T-cell (primary cell): ENCODE measurements around the gene CLTCL1. TPM values are rescaled to one million over a fixed set of nuclear protein-coding genes. Genes with fewer than 3 reads are reported as not detected.

ENCODE experiments used
- ATAC-seq, 4 experiments: fragments of 200-7000 bp in 3 of 4; fragments of 150-1000 bp in 1 of 4; cut with Tn5 transposase; replicated peaks in 1 of 4; 1 replicate in 3 of 4; 2 replicates in 1 of 4; pipeline ENCODE4 v1.10.0; 2021; ENCODE audit warnings: moderate library complexity in 3 of 4, mild to moderate bottlenecking in 2 of 4, moderate number of reproducible peaks in 1 of 4
- CTCF ChIA-PET, 2 donors: fragments of 300-600 bp; sonication (Branson Sonifier 250); formaldehyde crosslinking; loops; one replicate each; lab custom pipeline; 2022; ENCODE audit warnings: antibody characterized with exemption in 2 of 2; lab: Charles Lee
- POLR2A ChIA-PET, 2 donors: fragments of 300-600 bp; sonication (Branson Sonifier 250); formaldehyde crosslinking; loops; one replicate each; lab custom pipeline; 2022; ENCODE audit warnings: antibody characterized with exemption in 2 of 2; lab: Charles Lee
- DNase-seq, 35 experiments: peaks; one replicate each; pipeline versions ENCODE4 v3.0.0 to v3.0.0-alpha.2; 2013 to 2023
- H3K27ac ChIP-seq: one replicate; pipeline ENCODE4 v1.5.1; 2013; ENCODE audit warnings: low read length
- H3K27me3 ChIP-seq, 2 experiments: replicated peaks in 1 of 2; 1 replicate in 1 of 2; 2 replicates in 1 of 2; pipeline versions ENCODE4 v1.6.1 to v1.7.0; 2013; ENCODE audit warnings: low read length in 1 of 2, mixed read lengths in 1 of 2; ENCODE audit not compliant: control insufficient read depth in 2 of 2, insufficient read depth in 2 of 2; ENCODE audit errors: extremely low read depth in 1 of 2
- H3K36me3 ChIP-seq, 2 donors: 1 replicate in 1 of 2; 2 replicates in 1 of 2; pipeline versions ENCODE4 v1.6.1 to v1.7.0; 2013; ENCODE audit warnings: low read length in 1 of 2; ENCODE audit not compliant: control insufficient read depth in 2 of 2, insufficient read depth in 1 of 2; ENCODE audit errors: extremely low read depth in 1 of 2
- H3K4me1 ChIP-seq, 2 experiments: 1 replicate in 1 of 2; 2 replicates in 1 of 2; pipeline versions ENCODE4 v1.6.1 to v1.7.0; 2013; ENCODE audit warnings: low read length in 2 of 2, mixed read lengths in 1 of 2; ENCODE audit not compliant: insufficient read depth in 2 of 2, control insufficient read depth in 1 of 2; ENCODE audit errors: extremely low read depth in 1 of 2
- H3K4me3 ChIP-seq, 2 donors: 1 replicate in 1 of 2; 2 replicates in 1 of 2; pipeline versions ENCODE4 v1.5.1 to v1.7.0; 2013; ENCODE audit warnings: mild to moderate bottlenecking in 2 of 2, low read length in 1 of 2, moderate library complexity in 1 of 2; ENCODE audit not compliant: control insufficient read depth in 1 of 2; ENCODE audit errors: extremely low read depth in 1 of 2
- H3K9me3 ChIP-seq: 2 replicates; pipeline ENCODE4 v1.7.0; 2013
- H3K27ac Mint-ChIP-seq, 2 donors: one replicate each; pipeline ENCODE4 v1.8.0; 2020 to 2021; ENCODE audit warnings: mild to moderate bottlenecking in 2 of 2, mixed read lengths in 2 of 2
- H3K27me3 Mint-ChIP-seq, 2 donors: one replicate each; pipeline ENCODE4 v1.8.0; 2021 to 2022; ENCODE audit warnings: mixed read lengths in 2 of 2
- H3K36me3 Mint-ChIP-seq: one replicate; pipeline ENCODE4 v1.8.0; 2021; ENCODE audit warnings: mixed read lengths
- H3K4me1 Mint-ChIP-seq, 3 donors: one replicate each; pipeline ENCODE4 v1.8.0; 2020 to 2022; ENCODE audit warnings: mixed read lengths in 3 of 3, mild to moderate bottlenecking in 1 of 3
- H3K4me3 Mint-ChIP-seq, 3 donors: one replicate each; pipeline ENCODE4 v1.8.0; 2020 to 2022; ENCODE audit warnings: mild to moderate bottlenecking in 3 of 3, mixed read lengths in 3 of 3, moderate library complexity in 3 of 3
- H3K9me3 Mint-ChIP-seq, 3 donors: one replicate each; pipeline ENCODE4 v1.8.0; 2020 to 2022; ENCODE audit warnings: mixed read lengths in 3 of 3
- WGBS: methylation state at CpG from one replicate; pipeline ENCODE4 v1.1.5; 2013; ENCODE audit warnings: missing lambda C conversion rate; ENCODE audit not compliant: insufficient coverage; 5-methylcytosine and 5-hydroxymethylcytosine counted together
- total RNA-seq, 35 experiments: library from RNA in 6 of 35; stranded (reverse) in 6 of 35; fragments of 120-200 nt in 1 of 35; gene quantifications; one replicate each; pipeline versions ENCODE4 v1.2.1 to v1.2.4 and lab custom pipeline; 2013 to 2026

The CLTCL1 gene
- total RNA-seq, 5 donors from 2014 or later (not counting 1 experiment from before 2014, with no cell fraction given): 0.63 to 3.9 (median 1.6) TPM

DNA sequence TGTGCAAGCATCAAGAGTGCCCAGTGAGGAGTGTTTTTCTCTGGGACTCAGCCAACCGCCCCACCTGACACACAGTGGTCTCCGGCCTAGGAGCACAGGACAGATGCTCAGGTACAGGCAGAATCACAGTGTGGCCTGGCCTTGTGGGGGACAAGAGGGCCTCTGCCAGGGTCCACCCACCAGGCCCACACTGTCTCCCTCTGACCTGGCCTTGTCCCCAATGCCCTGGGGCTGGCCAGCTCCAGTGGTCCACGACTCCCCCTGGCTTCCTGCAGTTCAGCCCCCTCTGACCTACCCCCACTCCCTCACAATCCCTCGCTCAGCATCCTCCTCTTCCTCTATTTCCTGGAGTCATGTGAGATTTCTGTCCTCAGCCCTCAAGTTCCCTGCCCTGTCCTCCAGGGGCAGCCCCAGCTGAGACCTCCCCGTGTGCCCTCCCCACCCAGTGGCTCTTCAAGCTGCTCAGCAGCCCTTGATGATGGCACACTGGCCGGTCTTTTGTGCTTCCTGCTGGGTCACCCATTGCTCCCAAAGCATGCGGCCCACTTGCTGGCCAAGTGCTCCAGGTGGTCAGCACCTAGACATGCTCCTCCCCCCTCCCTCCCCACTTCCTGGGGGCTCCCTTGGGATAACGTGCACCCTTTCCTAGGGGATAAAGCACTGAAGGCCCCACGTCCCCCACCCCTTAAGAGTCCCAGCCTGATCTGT lies 158.7 kb downstream of the CLTCL1 start:
- Mint-ChIP-seq H3K4me1 (no peaks in the 10 kb centered on the region), H3K27me3 (no peaks in the 10 kb centered on the region), H3K9me3 (no peaks in the 10 kb centered on the region), H3K36me3 (peaks cover 25% of the 10 kb centered on the region), H3K4me3 (no peak overlapping the region), H3K27ac (no peak overlapping the region)
- no peak overlapping the region for H3K4me3 ChIP-seq
- ChIA-PET POLR2A (no interaction called here), CTCF (interaction anchor here in 1 of 2 donors (0.7 kb wide), 1 partner anchor 568 kb away, joined by 3 read pairs; no protein-coding TSS in a partner anchor)
- H3K9me3 ChIP-seq: no peaks in the 10 kb centered on the region
- no peaks in the 10 kb centered on the region for H3K27me3 ChIP-seq
- no peak overlapping the region for H3K27ac ChIP-seq
- no peak for DNase-seq
- 93% methylated on average over 7 of the region's 9 CpGs for WGBS
- ATAC-seq: peak in 1 of 4 experiments; percentile 11
- no peaks in the 10 kb centered on the region for H3K4me1 ChIP-seq
- peaks cover 20 to 37% of the 10 kb centered on the region in 2 donors for H3K36me3 ChIP-seq

DNA sequence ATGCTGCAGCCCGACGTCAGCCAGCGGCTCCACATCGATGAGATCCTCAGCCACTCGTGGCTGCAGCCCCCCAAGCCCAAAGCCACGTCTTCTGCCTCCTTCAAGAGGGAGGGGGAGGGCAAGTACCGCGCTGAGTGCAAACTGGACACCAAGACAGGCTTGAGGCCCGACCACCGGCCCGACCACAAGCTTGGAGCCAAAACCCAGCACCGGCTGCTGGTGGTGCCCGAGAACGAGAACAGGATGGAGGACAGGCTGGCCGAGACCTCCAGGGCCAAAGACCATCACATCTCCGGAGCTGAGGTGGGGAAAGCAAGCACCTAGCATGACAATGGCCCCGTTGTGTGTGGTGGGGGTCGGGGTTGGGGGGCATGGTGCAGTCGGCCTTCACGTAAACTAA lies 159.4 kb downstream of the CLTCL1 start:
- no peak for ATAC-seq
- H3K4me3 Mint-ChIP-seq: no peak overlapping the region
- Histone ChIP-seq H3K36me3 (peaks cover 15 to 30% of the 10 kb centered on the region in 2 donors), H3K4me1 (no peaks in the 10 kb centered on the region), H3K9me3 (no peaks in the 10 kb centered on the region), H3K4me3 (no peak overlapping the region), H3K27me3 (no peaks in the 10 kb centered on the region), H3K27ac (no peak overlapping the region)
- H3K9me3 Mint-ChIP-seq: no peaks in the 10 kb centered on the region
- no peaks in the 10 kb centered on the region for H3K4me1 Mint-ChIP-seq
- H3K36me3 Mint-ChIP-seq: peaks cover 23% of the 10 kb centered on the region
- DNase-seq: no peak
- ChIA-PET POLR2A (no interaction called here), CTCF (no interaction called here)
- no peaks in the 10 kb centered on the region for H3K27me3 Mint-ChIP-seq
- H3K27ac Mint-ChIP-seq: no peak overlapping the region
- WGBS: 95% methylated on average over 16 of the region's 20 CpGs

DNA sequence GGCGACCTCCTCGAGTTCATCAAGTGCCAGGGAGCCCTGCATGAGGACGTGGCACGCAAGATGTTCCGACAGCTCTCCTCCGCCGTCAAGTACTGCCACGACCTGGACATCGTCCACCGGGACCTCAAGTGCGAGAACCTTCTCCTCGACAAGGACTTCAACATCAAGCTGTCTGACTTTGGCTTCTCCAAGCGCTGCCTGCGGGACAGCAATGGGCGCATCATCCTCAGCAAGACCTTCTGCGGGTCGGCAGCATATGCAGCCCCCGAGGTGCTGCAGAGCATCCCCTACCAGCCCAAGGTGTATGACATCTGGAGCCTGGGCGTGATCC lies 159.9 kb downstream of the CLTCL1 start:
- Mint-ChIP-seq H3K4me1 (no peaks in the 10 kb centered on the region), H3K9me3 (no peaks in the 10 kb centered on the region), H3K4me3 (no peak overlapping the region), H3K36me3 (peaks cover 18% of the 10 kb centered on the region), H3K27me3 (no peaks in the 10 kb centered on the region), H3K27ac (no peak overlapping the region)
- DNase-seq: no peak
- Histone ChIP-seq H3K27ac (no peak overlapping the region), H3K27me3 (no peaks in the 10 kb centered on the region), H3K4me3 (no peak overlapping the region), H3K36me3 (peaks cover 15 to 25% of the 10 kb centered on the region in 2 donors), H3K4me1 (no peaks in the 10 kb centered on the region), H3K9me3 (no peaks in the 10 kb centered on the region)
- 96% methylated on average over 19 of the region's 19 CpGs for WGBS
- ATAC-seq: no peak
- POLR2A ChIA-PET: no interaction called here
- CTCF ChIA-PET: no interaction called here

DNA sequence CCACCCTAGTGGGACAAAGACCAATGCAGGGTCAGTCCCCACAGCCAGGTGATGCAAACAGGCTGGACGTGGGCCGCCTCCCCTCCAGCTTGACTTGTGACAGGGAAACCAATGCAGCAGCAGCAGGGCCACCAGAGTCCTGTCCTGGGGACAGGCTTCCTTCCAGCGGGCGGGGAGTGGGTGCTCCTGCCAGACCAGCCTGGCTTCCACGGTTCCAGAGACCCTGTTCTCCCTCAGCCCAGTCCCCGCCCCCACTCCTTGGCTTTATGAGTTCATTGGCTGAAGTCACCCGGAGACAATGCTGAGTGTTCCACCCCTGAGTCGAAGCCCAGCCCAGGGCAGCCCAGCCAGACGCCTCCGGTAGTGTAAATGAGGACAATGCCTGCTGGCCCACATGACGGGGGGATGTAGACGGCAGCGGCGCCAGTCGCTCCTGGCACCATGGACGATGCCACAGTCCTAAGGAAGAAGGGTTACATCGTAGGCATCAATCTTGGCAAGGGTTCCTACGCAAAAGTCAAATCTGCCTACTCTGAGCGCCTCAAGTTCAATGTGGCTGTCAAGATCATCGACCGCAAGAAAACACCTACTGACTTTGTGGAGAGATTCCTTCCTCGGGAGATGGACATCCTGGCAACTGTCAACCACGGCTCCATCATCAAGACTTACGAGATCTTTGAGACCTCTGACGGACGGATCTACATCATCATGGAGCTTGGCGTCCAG lies 160.4 kb downstream of the CLTCL1 start, which contains the start of gene TSSK2:
Gene TSSK2 (plus strand): TSS at position 350 of the 726 bp plus-strand sequence. CDS start 92 bp downstream, at position 442.
- DNase-seq (no peak), ATAC-seq (no peak)
- H3K36me3 Mint-ChIP-seq: peaks cover 14% of the 10 kb centered on the region
- 95% methylated on average over 26 of the region's 27 CpGs for WGBS
- Histone ChIP-seq H3K27ac (no peak within 1 kb of the TSS), H3K9me3 (no peaks in the 10 kb centered on the region), H3K4me1 (no peaks in the 10 kb centered on the region), H3K36me3 (peaks cover 15 to 20% of the 10 kb centered on the region in 2 donors), H3K27me3 (no peaks in the 10 kb centered on the region), H3K4me3 (no peak within 1 kb of the TSS)
- H3K4me1 Mint-ChIP-seq: no peaks in the 10 kb centered on the region
- POLR2A ChIA-PET: interaction anchor here in 1 of 2 donors (0.5 kb wide), 1 partner anchor 20 kb away, joined by 3 read pairs; no protein-coding TSS in a partner anchor
- H3K9me3 Mint-ChIP-seq: no peaks in the 10 kb centered on the region
- H3K27ac Mint-ChIP-seq: no peak within 1 kb of the TSS
- H3K27me3 Mint-ChIP-seq: no peaks in the 10 kb centered on the region
- CTCF ChIA-PET: no interaction called here
- no peak within 1 kb of the TSS for H3K4me3 Mint-ChIP-seq

DNA sequence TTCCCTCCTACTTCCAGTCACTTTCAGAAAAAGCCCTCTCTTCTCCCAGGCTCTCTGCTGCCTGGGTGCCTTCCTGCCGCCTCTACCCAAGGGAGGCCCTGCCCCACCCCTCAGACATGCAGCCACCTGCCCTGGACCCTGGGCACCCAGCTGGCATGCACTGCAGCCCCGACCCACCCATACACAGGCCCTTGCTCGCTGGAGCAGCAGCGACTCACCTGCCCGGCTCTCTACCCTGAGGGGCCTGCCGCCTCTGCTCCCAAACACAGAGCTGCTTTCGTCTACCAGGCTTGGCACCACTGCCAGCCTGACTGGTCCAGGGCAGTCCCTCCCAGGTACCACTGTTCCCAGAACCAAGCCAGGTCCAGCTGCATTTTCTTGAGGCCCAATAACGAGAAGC lies 161.6 kb downstream of the CLTCL1 start:
- Histone ChIP-seq H3K4me3 (no peak overlapping the region), H3K4me1 (no peaks in the 10 kb centered on the region), H3K9me3 (no peaks in the 10 kb centered on the region), H3K27ac (no peak overlapping the region), H3K27me3 (peaks cover 0 to 6% of the 10 kb centered on the region in 2 experiments), H3K36me3 (peaks cover 12 to 20% of the 10 kb centered on the region in 2 donors)
- Mint-ChIP-seq H3K27ac (no peak overlapping the region), H3K4me3 (no peak overlapping the region), H3K4me1 (no peaks in the 10 kb centered on the region), H3K36me3 (peaks cover 7% of the 10 kb centered on the region), H3K27me3 (no peaks in the 10 kb centered on the region), H3K9me3 (no peaks in the 10 kb centered on the region)
- no peak for DNase-seq
- 89% methylated on average over 7 of the region's 8 CpGs for WGBS
- ATAC-seq: peak in 1 of 4 experiments; percentile 11
- ChIA-PET POLR2A (no interaction called here), CTCF (no interaction called here)
